ENCODE data around the gene SPRING1. TPM values are rescaled to one million over a fixed set of nuclear protein-coding genes. Genes with fewer than 3 reads are reported as not detected.

SPRING1 gene
- total RNA-seq, 1 donor from 2014 or later = 44.4 TPM

DNA sequence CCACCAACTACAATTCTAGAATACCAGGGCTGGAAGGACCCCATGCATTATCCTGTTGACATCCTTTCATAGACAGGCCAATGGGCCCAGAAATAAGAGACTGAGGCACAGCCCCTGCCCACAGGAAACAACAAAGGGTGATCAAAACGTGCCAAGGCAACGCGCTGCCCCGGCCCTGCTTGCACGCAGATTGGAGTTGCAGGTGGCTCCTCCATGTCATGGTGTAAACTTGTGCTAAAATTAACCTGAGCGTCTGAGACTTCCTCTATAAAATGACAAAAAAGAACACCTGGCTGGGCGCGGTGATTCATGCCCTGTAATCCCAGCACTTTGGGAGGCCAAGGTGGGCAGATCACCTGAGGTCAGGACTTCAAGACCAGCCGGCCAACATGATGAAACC lies 30.1 kb downstream of the SPRING1 start:
- DNase-seq = no peak

DNA sequence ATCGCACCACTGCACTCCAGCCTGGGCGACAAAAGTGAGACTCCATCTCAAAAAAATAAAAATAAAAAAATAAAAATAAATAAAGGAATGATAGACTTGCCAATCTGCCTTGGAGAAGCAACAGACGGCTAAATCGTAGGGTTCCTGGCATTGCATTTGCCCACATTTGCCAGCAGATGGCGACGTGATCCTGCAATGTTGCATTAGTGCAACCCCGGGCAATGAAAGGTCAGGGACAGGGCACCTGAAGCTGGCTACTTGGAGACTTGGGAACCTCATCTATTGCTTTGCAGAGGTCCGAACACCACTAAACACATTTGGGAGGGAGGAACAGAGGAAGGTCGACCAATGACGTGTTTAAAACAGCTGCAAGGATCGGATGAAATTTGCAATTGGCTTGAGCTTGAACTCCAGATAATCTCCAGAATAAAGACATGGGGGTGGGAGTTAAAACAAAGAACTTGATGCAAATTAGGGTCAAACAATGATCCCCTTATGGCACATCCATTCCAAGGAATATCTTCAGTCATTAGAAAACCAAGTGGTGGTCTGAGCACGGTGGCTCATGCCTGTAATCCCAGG lies 34.6 kb downstream of the SPRING1 start:
- peak; percentile 80 for DNase-seq

DNA sequence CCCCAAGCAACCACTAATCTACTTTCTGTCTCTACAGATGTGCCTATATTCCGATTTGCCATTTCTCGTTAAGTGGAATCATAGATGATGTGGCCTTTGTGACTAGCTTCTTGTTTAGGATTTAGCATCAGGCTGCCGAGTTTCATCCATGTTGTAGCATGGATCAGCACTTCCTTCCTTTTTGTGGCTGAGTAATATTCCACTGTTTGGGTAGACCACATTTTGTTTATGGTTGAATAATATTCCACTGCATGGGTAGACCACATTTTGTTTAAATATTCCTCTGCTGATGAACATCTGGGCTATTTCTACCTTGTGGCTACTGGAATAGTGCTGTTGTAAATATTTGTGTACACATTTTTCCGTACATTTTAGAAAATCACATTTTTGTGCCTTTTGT lies 36.4 kb downstream of the SPRING1 start:
- no peak for DNase-seq

DNA sequence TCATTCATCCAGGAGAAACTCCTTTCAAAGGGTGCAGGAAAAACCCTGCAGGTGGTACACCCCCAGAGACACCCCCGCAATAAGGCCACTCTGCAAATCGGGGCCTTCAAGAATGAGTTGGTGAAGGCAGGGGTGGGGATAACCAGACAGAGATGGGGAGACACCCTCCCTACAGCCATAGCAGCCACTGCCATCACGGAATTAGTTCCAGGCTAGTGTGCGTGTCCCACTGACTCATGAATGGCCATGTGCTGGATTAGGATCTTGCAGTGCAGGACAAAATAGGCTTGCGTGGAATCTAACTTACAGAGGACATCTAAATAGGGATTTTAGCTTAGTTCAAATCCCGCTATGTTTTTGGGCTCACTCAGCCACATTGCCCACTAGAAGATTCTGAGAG lies 37.8 kb downstream of the SPRING1 start:
- DNase-seq = no peak

DNA sequence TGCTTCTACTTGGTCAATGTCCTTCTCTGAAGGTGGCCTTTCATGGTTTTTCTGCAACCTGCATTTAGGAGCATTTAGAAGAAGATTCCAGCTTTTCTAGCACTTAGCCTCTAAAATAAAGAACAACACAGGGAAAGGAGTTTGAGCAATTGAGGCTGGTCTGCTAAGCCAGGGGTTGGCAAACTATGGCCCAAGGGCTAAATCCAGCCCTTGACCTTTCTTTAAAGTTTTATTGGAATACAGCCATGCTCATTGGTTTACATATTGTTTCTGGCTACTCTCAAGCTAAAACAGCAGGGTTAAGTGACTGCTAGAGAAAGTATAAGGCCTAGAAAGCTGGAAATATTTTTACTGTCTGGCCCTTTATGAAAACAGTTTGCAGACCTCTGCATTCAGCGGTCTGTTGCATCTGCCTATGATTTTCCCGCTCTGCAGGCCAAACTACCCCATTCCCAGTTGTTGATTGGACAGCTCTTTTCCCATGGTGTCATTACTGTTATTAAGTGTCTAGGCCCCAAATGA lies 39.3 kb downstream of the SPRING1 start:
- DNase-seq = no peak

DNA sequence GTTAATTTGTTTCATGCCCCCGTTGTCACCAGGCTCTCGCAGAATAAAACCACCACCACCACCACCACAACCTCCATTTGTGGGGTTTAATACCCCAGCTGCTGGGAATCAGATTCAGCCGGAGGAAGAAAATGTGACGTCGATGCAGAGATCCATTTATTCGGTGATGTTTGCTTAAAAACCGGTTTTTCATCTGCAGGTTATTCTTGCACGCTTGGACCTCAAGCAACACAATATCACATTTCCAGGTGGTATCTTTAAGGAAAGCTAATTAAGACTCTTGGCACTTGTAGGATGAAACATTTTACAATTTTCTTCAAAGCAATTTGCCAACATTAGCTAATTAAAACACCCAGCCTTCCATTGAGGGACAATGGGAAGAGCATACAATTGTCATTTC lies 39.8 kb downstream of the SPRING1 start:
- DNase-seq = no peak

DNA sequence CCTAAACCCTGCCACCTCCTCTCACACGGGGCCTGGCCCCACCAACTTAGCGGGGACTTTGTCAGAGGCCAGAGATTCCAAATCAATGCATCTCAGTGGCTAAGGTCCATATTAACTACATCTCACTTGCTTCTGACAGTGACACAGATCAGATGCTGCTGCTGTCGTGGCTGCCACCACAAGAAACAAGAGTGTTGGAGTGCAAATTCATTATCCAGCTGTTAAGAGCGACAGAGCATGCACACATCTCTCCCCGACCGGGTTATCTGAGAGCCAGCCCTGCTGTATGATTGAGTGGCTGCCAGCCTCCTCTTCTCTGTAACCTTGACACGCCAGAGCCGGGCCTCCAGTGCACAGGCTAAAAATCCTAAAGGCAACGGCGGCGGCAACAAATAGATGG lies 40.2 kb downstream of the SPRING1 start:
- no peak for DNase-seq

DNA sequence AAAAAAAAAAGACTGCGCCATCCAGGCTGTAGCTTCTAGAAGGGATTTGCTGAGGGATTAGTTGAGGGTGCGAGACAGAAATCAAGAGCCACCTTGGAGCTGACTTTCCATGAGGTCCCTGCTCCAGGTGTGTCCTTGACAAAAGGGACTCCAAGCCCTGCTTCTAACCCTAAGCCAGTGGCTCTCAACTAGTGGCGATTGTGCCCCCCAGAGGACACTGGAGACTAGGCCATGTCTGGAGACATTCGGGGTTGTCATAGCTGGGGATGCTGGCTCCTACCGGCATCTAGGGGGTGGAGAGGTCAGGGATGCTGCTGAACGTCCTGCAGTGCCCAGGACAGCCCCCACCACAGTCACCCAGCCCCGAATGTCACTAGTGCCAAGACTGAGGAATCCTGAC lies 40.6 kb downstream of the SPRING1 start:
- DNase-seq = peak; percentile 64

DNA sequence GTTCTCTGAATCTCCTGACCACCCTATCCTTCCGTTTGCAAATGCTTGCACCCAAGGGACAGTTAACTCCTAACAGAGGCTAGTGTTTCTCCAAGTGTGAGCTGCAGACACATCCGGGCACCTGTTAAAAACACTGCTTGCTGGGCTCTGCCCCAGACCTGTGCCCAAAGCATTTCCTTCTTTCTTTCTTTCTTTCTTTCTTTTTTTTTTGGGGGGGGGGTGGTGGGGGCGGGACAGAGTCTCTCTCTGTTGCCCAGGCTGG lies 42.5 kb downstream of the SPRING1 start:
- DNase-seq = no peak

DNA sequence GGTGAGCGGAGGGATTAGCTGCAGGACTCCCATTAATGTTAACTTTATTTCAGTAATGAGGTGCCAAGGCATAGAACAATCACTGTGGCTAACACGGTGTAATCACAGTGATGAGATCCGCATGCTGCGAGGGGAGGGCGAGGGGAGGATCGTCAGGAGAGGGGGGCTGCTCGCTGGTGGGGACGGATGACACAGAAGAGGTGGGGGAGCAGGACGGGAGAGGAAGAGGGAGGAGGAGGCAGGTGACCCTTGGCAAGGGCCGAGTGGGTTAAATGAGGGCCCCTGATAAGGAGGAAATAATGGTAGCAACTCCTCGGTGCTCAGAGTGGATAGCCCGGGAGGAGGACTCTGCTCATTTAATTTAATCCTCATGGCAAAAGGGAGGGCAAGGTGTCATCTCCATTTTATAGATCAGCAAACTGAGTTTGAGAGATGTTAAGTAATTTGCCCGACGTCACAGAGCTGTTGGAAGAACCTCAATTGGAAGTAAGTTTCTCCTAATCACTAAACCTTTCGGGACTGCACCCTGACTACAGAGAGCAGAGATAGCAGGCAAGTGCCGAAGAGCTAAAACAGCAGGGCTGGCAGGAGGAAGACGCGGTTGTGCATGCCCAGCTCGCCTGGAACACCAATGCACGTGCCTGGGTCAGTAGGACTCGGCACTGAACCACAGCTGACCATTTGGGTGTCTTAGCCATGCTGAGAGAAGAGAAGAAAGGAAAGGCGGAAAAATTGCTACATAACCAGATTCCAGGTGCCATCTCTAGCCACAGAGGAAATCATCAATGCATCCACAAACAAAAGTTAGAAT lies 43.0 kb downstream of the SPRING1 start:
- DNase-seq = no peak

DNA sequence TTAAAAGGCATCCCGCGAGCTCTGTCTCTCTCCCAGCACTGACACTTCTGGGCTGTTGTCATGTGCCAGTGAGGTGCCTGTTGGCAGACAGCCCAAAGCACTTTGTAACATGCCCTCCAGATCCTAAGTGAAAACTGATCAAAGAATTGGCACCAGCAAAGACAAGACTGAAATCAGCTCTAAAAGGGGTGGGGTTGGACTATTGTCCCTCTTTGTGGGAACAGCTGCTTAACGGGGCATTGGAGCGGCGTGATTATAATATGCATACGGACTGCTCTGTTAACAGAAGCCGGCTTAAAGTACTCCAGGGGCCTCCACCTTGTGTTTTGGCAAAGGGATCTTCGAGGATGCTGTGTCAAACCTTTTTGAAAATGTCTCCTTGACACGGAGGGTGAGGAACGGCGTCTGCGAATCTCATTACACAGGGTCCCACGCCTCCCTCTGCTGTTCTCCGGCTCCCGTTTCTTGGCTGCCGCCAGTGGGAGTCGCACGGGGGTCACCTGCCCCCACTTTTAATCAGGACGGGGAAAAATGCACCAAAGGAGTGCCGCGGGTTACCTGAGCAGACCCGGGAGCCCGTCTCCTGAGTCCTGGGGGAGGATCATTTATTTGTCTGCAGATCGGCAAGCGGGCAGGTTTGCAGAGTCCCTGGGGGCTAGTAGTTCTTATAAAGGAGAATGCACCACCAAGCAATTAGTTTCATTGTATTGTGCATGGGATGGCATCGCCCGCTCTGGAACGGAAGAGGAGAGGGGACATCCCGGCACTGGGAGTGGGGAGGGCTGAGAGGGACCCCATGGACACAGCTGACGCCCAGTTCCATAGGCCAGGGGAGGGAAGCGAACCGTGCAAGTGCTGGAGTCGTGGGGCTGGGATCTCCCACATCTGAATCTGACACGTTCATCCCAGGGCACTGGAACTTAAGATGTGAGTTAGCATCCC lies 44.3 kb downstream of the SPRING1 start:
- DNase-seq = peak; percentile 21

DNA sequence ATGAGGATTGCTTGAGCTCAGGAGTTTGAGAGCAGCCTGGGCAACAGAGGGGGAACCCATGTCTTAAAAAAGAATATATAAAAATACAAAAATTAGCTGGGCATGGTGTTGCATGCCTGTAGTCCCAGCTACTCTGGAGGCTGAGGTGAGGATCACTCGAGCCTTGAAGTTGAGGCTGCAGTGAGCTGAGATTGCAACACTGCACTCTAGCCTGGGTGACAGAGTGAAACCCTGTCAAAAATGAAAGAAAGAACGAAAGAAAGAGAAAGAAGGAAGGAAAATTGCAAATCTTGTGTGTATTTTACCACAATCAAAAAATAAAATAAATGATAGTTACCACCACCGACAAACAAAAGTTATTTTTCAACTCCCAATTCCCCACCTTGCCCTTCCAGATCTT lies 45.3 kb downstream of the SPRING1 start:
- no peak for DNase-seq

DNA sequence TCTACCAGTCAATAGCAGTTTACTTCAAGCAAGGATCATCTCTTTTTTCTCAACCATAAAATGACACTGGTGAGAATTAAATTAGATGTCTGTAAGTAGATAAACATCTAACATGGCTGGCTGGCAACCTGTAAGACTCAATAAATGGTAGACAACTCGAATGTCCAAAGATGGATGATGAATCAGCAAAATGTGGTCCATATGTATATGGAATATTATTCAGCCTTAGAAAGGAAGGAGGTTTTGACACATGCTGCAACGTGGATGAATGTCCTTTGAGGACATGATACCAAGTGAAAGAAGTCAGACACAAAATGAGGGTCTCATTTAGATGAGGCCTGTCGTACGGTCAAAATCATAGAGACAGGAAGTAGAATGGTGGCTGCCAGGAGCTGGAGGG lies 46.2 kb downstream of the SPRING1 start:
- no peak for DNase-seq

DNA sequence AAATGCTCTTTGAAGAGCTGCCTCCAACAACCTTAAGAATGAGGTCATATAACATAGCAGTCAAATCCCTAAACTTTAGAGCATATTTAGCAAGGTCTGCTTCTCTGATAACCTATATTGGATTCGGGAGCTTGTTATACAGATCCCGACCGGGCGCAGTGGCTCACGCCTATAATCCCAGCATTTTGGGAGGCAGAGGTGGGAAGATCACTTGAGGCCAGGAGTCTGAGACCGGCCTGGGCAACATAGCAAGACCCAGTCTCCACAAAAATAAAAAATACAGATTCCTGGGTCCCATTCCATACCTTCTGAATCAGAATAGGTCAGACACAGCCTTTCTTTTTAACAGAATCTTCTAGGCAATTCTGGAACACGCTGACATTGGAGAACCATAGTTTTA lies 46.7 kb downstream of the SPRING1 start:
- DNase-seq = no peak

DNA sequence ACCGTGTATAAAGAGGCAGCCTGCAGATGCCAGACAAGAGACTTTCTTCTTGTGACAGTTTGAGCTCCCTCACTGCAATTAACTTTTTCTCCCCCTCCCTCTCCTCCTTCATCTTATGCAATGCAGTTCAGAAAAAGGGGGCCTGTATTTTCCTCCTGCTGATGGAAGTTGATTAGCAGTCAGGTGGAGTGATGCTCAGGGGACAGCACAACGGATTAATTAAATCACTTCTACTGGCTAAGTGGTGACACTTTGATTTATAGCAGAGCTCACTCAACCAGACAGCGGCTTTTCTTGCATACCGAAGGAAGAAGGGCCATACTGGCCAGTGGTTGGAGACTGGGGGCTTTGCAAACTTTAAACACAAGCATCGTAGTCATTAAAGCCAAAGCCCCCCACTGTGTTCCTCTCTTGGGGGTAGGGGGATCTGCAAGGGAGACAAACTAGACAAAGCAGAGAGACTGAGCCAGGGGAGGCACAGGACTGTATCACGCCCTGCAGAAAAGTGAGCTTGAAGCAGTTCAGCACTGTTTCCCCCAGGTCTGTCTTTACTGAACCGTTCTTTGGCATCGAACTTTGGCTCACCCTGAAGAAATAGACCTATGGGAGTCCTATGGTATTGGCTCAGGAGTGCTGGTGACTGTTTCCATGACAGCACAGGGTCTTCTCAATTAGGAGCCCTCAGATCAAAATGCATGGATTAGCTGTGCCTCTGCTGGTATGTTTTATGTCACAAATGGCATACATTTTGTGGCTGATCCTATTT lies 47.7 kb downstream of the SPRING1 start:
- no peak for DNase-seq

DNA sequence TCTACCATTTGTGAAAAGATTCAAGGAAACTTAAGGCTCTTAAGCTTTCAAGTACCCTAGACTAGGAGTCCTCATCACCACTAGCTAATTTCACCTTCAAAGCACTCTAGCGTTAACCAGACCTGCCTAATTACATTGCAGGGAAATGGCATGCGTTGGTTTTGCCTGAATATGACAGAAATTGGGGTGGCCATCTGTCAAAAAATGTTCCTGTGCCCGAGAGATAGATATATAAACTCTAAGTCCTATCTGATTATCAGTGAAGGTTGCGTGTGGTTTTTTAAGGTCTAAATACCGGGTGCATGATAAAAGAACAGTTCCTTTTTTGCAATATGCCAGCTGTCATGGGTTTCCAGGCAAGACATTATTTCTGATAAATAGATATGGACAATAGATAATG lies 48.3 kb downstream of the SPRING1 start:
- no peak for DNase-seq

Other genes starting within 250 kb of the SPRING1 start
- 0.19 TPM in 1 of 2 replicates, not detected in the other for gene MAP1LC3B2, start 178.7 kb downstream of the SPRING1 start, total RNA-seq
- 2.2 and 2.9 TPM in 2 replicates for gene RNFT2, start 246 bp upstream of the SPRING1 start, total RNA-seq
- not detected in 2 replicates for gene HRK, start 143.4 kb upstream of the SPRING1 start, total RNA-seq
- gene FBXW8, start 172.9 kb upstream of the SPRING1 start, total RNA-seq = 15.5 and 16.0 TPM in 2 replicates

Measured in dermis blood vessel endothelial cell (primary cell).